ENCODE measurements around the gene CDK14.

Gene CDK14

GRCh38 chr7:90595801-90596670, at the start of gene CDK14:
TSS of gene CDK14 (plus strand) at chr7:90596321. CDS start at chr7:90596628, 307 bp downstream.
- no peak for FAIRE-seq

- FAIRE-seq, result no peak
Measured at GRCh38 chr7:90551036-90551435, 45.1 kb upstream of the CDK14 start.

- FAIRE-seq, result peak; percentile 66
Measured at GRCh38 chr7:90552521-90552920, 43.6 kb upstream of the CDK14 start.

GRCh38 chr7:90560730-90561129, 35.4 kb upstream of the CDK14 start:
- FAIRE-seq, result no peak

- no peak for FAIRE-seq
Measured at GRCh38 chr7:90563286-90563685, 32.8 kb upstream of the CDK14 start.

- FAIRE-seq, result no peak
Measured at GRCh38 chr7:90564455-90564854, 31.7 kb upstream of the CDK14 start.

GRCh38 chr7:90568213-90568612, 27.9 kb upstream of the CDK14 start:
- FAIRE-seq, result no peak

GRCh38 chr7:90569368-90569767, 26.8 kb upstream of the CDK14 start:
- no peak for FAIRE-seq

- FAIRE-seq, result no peak
Measured at GRCh38 chr7:90570373-90570959, 25.7 kb upstream of the CDK14 start.

- FAIRE-seq, result no peak
Measured at GRCh38 chr7:90574146-90574819, 21.8 kb upstream of the CDK14 start.

GRCh38 chr7:90574820-90575187, 21.3 kb upstream of the CDK14 start:
- no peak for FAIRE-seq

GRCh38 chr7:90579181-90579688, 16.9 kb upstream of the CDK14 start:
- no peak for FAIRE-seq

GRCh38 chr7:90580051-90580450, 16.1 kb upstream of the CDK14 start:
- FAIRE-seq, result no peak

GRCh38 chr7:90582164-90582563, 14.0 kb upstream of the CDK14 start:
- no peak for FAIRE-seq

GRCh38 chr7:90584378-90584777, 11.7 kb upstream of the CDK14 start:
- FAIRE-seq, result no peak

- no peak for FAIRE-seq
Measured at GRCh38 chr7:90586091-90586490, 10.0 kb upstream of the CDK14 start.

- no peak for FAIRE-seq
Measured at GRCh38 chr7:90587766-90588165, 8.4 kb upstream of the CDK14 start.

GRCh38 chr7:90592033-90592432, 4.1 kb upstream of the CDK14 start:
- FAIRE-seq, result no peak

- FAIRE-seq, result no peak
Measured at GRCh38 chr7:90593205-90593604, 2.9 kb upstream of the CDK14 start.

GRCh38 chr7:90594751-90595317, 1.3 kb upstream of the CDK14 start:
- FAIRE-seq, result no peak

- no peak for FAIRE-seq
Measured at GRCh38 chr7:90595342-90595800, 750 bp upstream of the CDK14 start.

GRCh38 chr7:90596671-90597562, 796 bp downstream of the CDK14 start:
- FAIRE-seq, result no peak
